GM18505 (cell line): ENCODE results near the gene GPAT3.

Source experiments
- ATAC-seq: cut with Tn5 transposase; IDR thresholded peaks from one replicate; pipeline ENCODE4 v1.9.1; 2021; ENCODE audit not compliant: unreplicated experiment
- POLR2A ChIP-seq: IDR thresholded peaks from 4 replicates; pipeline ENCODE4 v1.6.1; 2011; ENCODE audit warnings: borderline replicate concordance; ENCODE audit not compliant: insufficient read depth, insufficient read length; ENCODE audit errors: extremely low read depth

Gene GPAT3

GRCh38 chr4:83599183-83599582, 63.3 kb downstream of the GPAT3 start:
- no peak for TF ChIP-seq POLR2A
- ATAC-seq: no peak

DNA sequence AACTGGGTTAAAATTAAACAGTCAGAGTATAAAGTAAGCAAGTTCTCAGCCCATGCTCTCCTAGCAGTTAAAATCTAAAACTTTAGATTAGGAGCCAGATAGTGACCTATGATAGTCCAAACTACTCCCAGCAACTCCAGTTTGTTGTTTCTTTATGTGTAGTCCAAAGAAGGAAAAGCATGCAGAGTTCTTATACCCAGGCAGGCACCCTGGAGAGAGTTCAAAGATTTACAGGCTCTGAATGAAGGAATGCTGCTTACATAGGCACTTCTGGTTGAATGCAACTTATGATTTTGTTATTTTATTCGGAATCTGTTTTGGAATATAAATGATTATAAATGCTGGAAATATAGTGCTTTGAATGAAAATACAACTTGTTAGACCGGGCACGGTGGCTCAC, 67.2 kb downstream of the GPAT3 start:
- ATAC-seq: no peak
- TF ChIP-seq POLR2A: no peak

DNA sequence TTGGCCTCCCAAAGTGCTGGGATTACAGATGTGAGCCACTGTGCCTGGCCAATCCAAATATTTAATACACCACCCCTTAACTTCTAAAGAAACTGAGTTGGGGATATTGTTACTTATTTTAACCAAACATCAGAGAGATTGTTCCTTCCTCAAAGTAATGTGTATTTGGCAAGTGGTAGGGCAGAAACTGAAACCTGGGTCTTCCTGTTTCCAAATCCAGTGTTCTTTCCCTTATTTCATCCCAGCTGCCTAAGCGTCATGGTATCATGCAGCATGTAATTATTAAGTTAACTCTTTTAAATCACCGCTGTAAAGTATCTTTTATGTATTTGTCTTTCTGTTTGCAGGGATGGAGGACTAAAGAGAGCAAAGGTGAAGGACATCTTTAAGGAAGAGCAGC, 68.4 kb downstream of the GPAT3 start:
- TF ChIP-seq POLR2A: no peak
- ATAC-seq: no peak

DNA sequence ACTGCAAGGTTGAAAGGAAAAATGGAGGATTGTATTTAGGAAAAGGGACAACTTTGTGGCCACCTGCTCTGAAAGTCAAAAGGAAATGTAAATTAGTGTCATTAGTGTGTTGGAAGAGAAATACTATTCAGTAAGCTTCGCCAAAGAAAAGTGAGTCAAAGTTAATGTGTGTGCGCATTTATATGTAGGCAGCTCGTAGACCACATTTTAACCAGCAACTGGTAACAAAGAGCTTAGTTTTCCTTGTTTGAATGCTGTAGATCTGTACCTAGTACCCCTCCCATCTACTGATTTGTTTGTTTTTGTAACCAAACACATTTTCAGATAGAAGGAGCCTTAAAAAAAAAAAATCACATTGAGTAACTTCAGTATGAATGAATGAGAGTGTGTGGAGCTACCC, 69.3 kb downstream of the GPAT3 start:
- ATAC-seq: no peak
- no peak for TF ChIP-seq POLR2A

GRCh38 chr4:83605744-83606172, 69.8 kb downstream of the GPAT3 start:
- no peak for TF ChIP-seq POLR2A

GRCh38 chr4:83606460-83606859, 70.6 kb downstream of the GPAT3 start:
- no peak for TF ChIP-seq POLR2A
- no peak for ATAC-seq

More at GRCh38 chr4:83605744-83606172, 69.8 kb downstream of the GPAT3 start:
- ATAC-seq: no peak

DNA sequence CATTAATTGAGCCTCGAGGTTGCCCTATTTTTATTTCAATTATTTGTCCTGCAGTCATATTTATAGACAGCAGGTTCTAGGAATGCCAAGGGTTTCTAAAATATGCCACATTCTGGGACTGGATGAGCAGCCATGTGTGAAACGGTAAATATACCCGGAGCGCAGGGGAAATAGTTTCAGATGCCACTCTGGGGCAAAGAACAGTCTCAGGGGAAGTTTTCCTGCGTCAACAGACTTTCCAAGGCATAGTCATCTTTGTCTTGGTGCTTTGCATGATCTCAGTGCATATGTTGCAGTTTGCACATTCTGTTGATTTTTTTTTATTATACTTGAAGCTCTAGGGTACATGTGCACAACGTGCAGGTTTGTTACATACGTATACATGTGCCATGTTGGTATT, 71.0 kb downstream of the GPAT3 start:
- no peak for TF ChIP-seq POLR2A
- no peak for ATAC-seq

- no peak for TF ChIP-seq POLR2A
- ATAC-seq: no peak
Measured at GRCh38 chr4:83609365-83609764, 73.5 kb downstream of the GPAT3 start.

DNA sequence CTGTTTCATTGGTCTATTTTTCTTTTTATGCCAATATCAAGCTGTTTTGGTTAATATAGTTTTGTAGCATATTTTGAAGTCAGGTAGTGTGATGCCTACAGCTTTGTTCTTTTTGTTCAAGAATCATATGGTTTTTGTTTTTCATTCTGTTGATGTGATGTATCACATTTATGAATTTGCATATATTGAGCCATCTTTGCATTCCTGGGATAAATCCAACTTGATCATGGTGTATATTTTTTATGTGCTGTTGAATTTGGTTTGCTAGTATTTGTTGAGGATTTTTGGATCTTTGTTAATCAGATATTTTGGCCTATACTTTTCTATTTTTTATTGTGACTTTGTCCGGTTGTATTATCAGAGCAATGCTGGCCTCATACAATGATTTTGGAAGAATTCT, 74.8 kb downstream of the GPAT3 start:
- no peak for TF ChIP-seq POLR2A
- ATAC-seq: no peak

- no peak for TF ChIP-seq POLR2A
- no peak for ATAC-seq
Measured at GRCh38 chr4:83613023-83613422, 77.1 kb downstream of the GPAT3 start.

GRCh38 chr4:83613994-83614393, 78.1 kb downstream of the GPAT3 start:
- TF ChIP-seq POLR2A: no peak
- no peak for ATAC-seq

- no peak for TF ChIP-seq POLR2A
- no peak for ATAC-seq
Measured at GRCh38 chr4:83616252-83616651, 80.3 kb downstream of the GPAT3 start.

GRCh38 chr4:83617371-83618035, 81.6 kb downstream of the GPAT3 start:
- no peak for TF ChIP-seq POLR2A
- no peak for ATAC-seq

DNA sequence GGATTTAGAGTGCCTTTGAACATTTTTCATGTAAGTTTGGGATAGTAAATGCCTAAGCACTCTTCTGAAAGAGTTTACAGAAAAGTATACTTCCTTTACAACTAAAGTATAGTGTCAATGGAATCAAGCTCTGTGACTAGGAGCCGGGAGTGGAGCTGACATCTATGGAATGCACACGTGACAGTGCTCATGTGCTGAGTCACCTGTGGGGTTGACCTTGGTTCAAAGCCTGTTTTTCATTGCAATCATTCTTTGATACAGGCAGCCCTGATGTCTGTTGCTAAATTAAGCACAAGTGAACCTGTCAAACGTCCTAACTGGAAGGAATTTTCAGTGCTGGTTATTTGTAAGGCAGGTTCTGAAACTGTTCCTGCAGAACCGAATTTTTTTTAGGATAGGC, 82.5 kb downstream of the GPAT3 start:
- no peak for TF ChIP-seq POLR2A
- ATAC-seq: no peak
